Measurements from ENCODE around the gene FOXN3.
A peak's percentile ranks its signal among the peaks of the same experiment; 100 is the strongest.

FOXN3 gene

GRCh38 chr14:89331398-89331797, 85.6 kb downstream of the FOXN3 start:
- DNase-seq (ENCODE audit: low spot score), result no peak

- DNase-seq (ENCODE audit: low spot score), result no peak
Measured at GRCh38 chr14:89330236-89331002, 86.6 kb downstream of the FOXN3 start.

- DNase-seq (ENCODE audit: low spot score), result no peak
Measured at GRCh38 chr14:89327771-89328212, 89.2 kb downstream of the FOXN3 start.

- DNase-seq (ENCODE audit: low spot score), result no peak
Measured at GRCh38 chr14:89325959-89326358, 91.1 kb downstream of the FOXN3 start.

- no peak for DNase-seq (ENCODE audit: low spot score)
Measured at GRCh38 chr14:89325299-89325883, 91.6 kb downstream of the FOXN3 start.

GRCh38 chr14:89324501-89325298, 92.3 kb downstream of the FOXN3 start:
- no peak for DNase-seq (ENCODE audit: low spot score)

- no peak for DNase-seq (ENCODE audit: low spot score)
Measured at GRCh38 chr14:89320381-89321000, 96.5 kb downstream of the FOXN3 start.

- DNase-seq (ENCODE audit: low spot score), result no peak
Measured at GRCh38 chr14:89319687-89320086, 97.3 kb downstream of the FOXN3 start.

GRCh38 chr14:89317051-89317691, 99.9 kb downstream of the FOXN3 start:
- DNase-seq (ENCODE audit: low spot score), result no peak

GRCh38 chr14:89315493-89316470, 101.3 kb downstream of the FOXN3 start:
- DNase-seq (ENCODE audit: low spot score), result no peak

GRCh38 chr14:89314274-89314673, 102.8 kb downstream of the FOXN3 start:
- no peak for DNase-seq (ENCODE audit: low spot score)

GRCh38 chr14:89312932-89313331, 104.1 kb downstream of the FOXN3 start:
- no peak for DNase-seq (ENCODE audit: low spot score)

GRCh38 chr14:89310211-89310610, 106.8 kb downstream of the FOXN3 start:
- DNase-seq (ENCODE audit: low spot score), result no peak

- no peak for DNase-seq (ENCODE audit: low spot score)
Measured at GRCh38 chr14:89309670-89310177, 107.3 kb downstream of the FOXN3 start.

- DNase-seq (ENCODE audit: low spot score), result no peak
Measured at GRCh38 chr14:89308232-89308959, 108.6 kb downstream of the FOXN3 start.

- DNase-seq (ENCODE audit: low spot score), result no peak
Measured at GRCh38 chr14:89307409-89307808, 109.6 kb downstream of the FOXN3 start.

- peak; percentile 40 for DNase-seq (ENCODE audit: low spot score)
Measured at GRCh38 chr14:89304972-89305703, 111.9 kb downstream of the FOXN3 start.

- no peak for DNase-seq (ENCODE audit: low spot score)
Measured at GRCh38 chr14:89304561-89304960, 112.5 kb downstream of the FOXN3 start.
